ENCODE measurements around the gene CPNE4.
"Not testable (repeated sequence)": the region's sequence is repeated elsewhere in the genome, so short reads cannot be mapped to it uniquely, and the experiment has no call there.

CPNE4 gene

GRCh38 chr3:131957511-131957910 is 77.3 kb downstream of the CPNE4 start:
- no peak for DNase-seq

- DNase-seq = no peak
Observed at GRCh38 chr3:131948806-131949205, 86.0 kb downstream of the CPNE4 start.

GRCh38 chr3:131944676-131945075 is 90.1 kb downstream of the CPNE4 start:
- no peak for DNase-seq

- no peak for DNase-seq
Observed at GRCh38 chr3:131933665-131934064, 101.1 kb downstream of the CPNE4 start.

- DNase-seq = no peak
Observed at GRCh38 chr3:131928593-131928992, 106.2 kb downstream of the CPNE4 start.

GRCh38 chr3:131925571-131925970 is 109.2 kb downstream of the CPNE4 start:
- no peak for DNase-seq

GRCh38 chr3:131922356-131922755 is 112.5 kb downstream of the CPNE4 start:
- no peak for DNase-seq

- no peak for DNase-seq
Observed at GRCh38 chr3:131917006-131917405, 117.8 kb downstream of the CPNE4 start.

GRCh38 chr3:131914090-131914691 is 120.6 kb downstream of the CPNE4 start:
- no peak for DNase-seq

GRCh38 chr3:131912255-131912654 is 122.6 kb downstream of the CPNE4 start:
- no peak for DNase-seq

GRCh38 chr3:131907796-131908195 is 127.0 kb downstream of the CPNE4 start:
- no peak for DNase-seq

GRCh38 chr3:131903988-131904415 is 130.8 kb downstream of the CPNE4 start:
- no peak for DNase-seq

GRCh38 chr3:131901686-131902085 is 133.1 kb downstream of the CPNE4 start:
- DNase-seq = no peak

- DNase-seq = no peak
Observed at GRCh38 chr3:131900891-131901290, 133.9 kb downstream of the CPNE4 start.

- DNase-seq = no peak
Observed at GRCh38 chr3:131899021-131899420, 135.8 kb downstream of the CPNE4 start.

GRCh38 chr3:131898346-131898745 is 136.5 kb downstream of the CPNE4 start:
- no peak for DNase-seq

- DNase-seq = no peak
Observed at GRCh38 chr3:131896285-131896684, 138.5 kb downstream of the CPNE4 start.

GRCh38 chr3:131895766-131896165 is 139.0 kb downstream of the CPNE4 start:
- no peak for DNase-seq

GRCh38 chr3:131892331-131892730 is 142.5 kb downstream of the CPNE4 start:
- DNase-seq = no peak

- not testable (repeated sequence) for DNase-seq
Observed at GRCh38 chr3:131885871-131886270, 148.9 kb downstream of the CPNE4 start.

- no peak for DNase-seq
Observed at GRCh38 chr3:131883711-131884407, 151.0 kb downstream of the CPNE4 start.

- DNase-seq = no peak
Observed at GRCh38 chr3:131883086-131883485, 151.7 kb downstream of the CPNE4 start.

GRCh38 chr3:131881777-131882176 is 153.0 kb downstream of the CPNE4 start:
- no peak for DNase-seq

- DNase-seq = no peak
Observed at GRCh38 chr3:131880948-131881347, 153.9 kb downstream of the CPNE4 start.

- no peak for DNase-seq
Observed at GRCh38 chr3:131868203-131868602, 166.6 kb downstream of the CPNE4 start.
